Measurements from ENCODE around the gene CCDC14.
"Not testable (repeated sequence)": the region's sequence is repeated elsewhere in the genome, so short reads cannot be mapped to it uniquely, and the experiment has no call there.

The CCDC14 gene, protein sequence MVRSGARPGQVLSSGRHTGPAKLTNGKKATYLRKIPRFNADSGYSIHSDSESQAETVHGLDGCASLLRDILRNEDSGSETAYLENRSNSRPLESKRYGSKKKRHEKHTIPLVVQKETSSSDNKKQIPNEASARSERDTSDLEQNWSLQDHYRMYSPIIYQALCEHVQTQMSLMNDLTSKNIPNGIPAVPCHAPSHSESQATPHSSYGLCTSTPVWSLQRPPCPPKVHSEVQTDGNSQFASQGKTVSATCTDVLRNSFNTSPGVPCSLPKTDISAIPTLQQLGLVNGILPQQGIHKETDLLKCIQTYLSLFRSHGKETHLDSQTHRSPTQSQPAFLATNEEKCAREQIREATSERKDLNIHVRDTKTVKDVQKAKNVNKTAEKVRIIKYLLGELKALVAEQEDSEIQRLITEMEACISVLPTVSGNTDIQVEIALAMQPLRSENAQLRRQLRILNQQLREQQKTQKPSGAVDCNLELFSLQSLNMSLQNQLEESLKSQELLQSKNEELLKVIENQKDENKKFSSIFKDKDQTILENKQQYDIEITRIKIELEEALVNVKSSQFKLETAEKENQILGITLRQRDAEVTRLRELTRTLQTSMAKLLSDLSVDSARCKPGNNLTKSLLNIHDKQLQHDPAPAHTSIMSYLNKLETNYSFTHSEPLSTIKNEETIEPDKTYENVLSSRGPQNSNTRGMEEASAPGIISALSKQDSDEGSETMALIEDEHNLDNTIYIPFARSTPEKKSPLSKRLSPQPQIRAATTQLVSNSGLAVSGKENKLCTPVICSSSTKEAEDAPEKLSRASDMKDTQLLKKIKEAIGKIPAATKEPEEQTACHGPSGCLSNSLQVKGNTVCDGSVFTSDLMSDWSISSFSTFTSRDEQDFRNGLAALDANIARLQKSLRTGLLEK

DNA sequence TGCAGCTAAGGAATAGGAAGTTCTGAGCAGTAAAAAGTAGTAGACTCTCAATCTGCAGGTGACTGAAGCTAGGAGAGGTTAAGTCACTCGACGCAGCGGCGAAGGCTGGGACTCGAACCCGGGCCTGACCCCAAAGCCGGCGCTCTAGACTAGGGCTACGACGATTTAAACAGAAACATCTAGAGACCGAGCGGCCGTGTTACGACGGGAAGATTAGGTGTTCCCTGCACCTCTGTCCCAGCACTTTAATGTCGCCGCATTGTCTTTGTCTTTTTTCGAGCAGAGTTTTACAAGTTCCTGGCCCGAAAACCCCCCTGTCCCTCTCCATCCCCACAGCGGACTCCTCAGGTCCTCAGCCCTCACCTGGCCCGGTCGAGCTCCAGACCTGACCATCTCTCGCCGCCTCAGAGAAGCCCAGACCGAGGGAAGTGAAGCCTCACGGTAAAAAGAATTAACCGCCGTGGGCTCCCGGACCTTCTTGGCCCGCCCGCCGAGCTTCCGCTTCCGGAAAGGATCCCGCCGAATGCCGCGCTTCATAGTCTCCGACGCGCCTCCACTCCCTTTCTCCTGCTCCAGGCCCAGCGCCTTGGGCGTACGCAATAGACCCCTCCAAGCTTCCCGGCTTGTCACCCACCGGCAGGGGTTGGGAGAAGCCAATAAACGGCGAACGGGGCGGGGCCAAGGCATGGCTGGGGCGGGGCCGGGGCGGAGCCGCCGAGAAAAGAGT, at the start of gene CCDC14:
Gene CCDC14, minus strand, starts transcription at position 449 of the 727 bp plus-strand sequence. Its CDS starts 56 bp downstream, at position 393.
- DNase-seq = peak; percentile 90

DNA sequence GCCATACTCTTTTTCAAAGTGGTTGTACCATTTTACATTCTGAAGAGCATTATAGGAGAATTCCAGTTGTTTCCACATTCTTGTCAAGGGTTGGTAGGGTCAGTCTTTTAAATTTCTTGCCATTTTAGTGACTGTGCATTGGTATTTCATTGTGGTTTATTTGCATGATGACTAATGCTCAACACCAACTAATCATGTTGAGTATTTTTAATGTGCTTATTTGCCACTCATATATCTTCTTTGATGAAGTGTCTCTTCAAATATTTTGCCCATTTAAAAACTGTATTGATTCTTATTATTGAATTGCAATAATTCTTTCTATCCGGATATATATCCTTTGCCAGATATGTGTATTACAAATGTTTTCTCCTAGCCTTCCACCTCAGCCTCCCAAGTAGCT, 47.3 kb upstream of the CCDC14 start:
- DNase-seq = not testable (repeated sequence)

DNA sequence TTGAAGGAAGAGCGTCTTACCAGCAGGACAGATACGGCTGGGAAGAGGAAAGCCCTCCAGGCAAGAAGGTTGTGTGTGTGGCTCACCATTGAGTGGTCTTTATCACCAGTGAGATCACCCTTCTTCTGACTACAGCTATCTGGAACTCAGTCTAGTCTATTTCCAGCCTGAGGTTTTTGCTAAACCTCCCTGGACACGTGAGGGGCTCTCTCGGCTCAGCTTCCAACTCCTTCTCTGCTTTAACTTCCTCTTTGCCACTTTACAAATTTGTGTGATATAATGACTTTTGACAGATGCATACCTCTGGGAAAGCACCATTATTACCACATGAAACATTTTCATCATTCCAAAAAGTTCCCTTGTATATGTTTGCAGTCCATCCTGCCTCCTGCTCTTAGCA, 46.2 kb upstream of the CCDC14 start:
- no peak for DNase-seq

DNA sequence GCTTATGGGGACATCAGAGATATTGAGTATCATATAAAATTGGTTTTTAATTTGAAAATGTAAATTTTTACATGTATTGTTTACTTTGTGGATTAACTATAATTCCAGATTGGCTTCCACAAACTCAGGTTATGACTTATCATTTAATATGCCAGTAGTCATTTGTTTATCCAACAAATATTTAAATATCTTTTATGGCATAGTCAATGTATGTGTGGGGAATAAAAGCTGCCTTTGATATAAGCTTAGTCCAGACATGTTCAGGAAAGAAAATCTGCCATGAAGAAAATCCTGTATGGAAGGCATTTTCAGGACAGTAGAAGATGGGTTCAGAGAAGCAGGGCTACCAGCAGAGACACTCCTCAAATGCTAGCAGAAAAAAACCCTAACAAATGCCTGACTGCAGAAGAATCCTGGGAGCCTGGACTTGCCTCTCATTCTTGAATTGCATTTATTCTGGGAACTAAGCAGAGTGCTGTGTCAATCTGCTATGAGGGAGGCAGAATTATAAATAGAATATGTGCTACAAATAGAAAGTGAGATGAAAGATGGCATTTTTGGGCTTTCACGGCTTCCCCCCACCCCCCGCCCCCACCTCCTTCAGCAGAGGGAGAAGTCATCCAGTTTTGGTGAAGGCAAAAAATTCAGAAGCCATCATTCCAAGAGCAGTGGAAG, 41.5 kb upstream of the CCDC14 start:
- not testable (repeated sequence) for DNase-seq

DNA sequence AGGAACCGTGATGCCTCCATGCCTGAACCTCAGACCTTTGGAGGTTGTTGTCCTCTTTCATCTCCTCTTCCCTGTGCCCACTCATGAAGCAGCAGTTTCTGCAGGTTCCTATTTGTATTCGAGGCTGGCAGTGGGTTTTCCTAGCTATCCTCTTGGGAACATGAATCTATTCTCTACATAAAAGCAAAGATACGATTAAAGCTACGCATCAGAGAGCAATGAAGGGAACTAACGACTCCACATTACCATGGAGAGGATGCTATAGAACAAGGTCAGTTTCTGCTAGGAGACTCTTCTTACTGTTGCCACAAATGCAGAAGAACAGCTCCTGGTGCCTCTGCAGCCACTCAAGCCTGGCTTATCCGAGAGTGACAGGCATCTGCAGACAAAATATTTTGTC, 40.3 kb upstream of the CCDC14 start:
- DNase-seq = not testable (repeated sequence)

DNA sequence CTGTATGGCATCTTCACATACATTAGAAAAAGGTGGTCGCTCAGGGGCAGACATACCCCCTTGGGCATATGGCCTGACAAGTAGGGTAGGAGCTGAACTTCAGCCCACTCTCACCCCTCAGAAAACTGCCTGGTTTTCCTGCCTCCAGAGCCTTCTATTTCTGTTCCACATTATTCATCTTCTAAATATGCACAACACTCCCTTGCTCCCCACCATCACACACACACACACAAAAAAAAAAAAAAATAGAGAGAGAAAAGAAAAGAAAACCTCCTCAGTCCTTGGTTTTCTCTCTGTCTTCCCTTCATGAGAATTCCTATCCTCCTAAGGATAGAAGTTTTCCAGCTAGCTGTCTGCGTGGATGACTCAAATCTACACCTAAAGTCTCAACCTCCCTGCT, 36.5 kb upstream of the CCDC14 start:
- no peak for DNase-seq

DNA sequence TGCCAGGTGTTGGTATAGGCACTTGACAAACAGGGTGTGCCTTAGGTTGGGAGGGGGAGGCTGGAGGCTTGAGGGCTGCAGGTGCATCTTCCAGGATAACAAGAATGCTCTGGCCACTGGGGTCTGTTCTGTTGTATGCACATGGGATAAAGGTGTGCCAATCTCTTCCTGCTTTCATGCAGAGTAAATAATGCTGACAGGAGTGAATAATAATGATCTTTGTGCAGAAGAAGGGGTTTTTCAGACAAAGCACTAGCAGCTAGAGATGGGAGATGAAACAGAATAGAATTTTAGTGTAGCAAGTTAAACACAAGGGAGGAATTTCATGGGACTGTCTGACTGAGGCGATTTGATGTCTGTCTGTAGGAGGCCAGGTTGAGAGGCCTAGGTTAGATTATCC, 32.8 kb upstream of the CCDC14 start:
- DNase-seq = no peak

DNA sequence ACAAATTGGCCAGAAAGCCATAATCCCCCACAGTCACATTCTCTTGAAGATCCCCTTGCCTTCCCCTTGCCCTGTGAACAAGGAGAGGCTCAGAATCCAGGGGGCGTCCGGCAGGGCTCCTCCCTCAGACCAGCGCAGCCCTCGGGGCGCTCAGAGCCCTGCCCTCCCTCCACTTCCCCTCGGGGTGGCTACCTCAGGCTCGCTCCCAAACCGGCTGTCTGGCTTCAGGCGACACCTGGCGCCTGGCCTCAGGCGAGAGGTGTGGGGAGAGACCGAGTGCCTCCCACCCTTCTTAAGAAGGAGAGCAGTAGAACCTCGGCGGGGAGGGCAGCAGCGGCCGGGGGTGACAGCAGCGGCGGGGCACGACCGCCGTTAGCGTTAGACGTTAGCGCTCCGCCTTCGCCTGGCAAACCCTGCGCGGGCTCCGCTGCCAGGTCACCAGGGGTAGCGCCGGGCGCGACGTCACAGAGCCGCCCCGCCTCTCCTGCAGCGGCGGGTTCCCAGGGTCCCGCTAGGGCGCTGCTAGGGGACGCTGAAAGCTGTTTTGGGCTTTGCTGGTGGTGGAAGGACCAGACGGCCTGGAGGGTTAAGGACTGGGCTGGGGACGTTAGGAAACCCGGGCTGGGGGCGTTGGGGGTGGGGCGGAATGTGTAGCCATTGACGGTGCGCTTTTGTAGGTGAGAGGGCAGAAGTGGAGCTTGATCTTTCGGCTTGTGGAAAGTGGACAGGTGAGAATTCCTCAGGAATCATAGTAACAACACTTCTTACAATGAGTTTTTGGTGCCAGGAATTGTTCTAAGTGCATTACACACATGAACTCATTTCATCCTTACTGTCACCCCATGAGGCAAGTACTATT, 30.9 kb upstream of the CCDC14 start, which contains the start of gene ROPN1:
Gene ROPN1, minus strand, starts transcription at position 395 of the 859 bp plus-strand sequence. CDS start 11,643 bp downstream, outside the sequence.
- not testable (repeated sequence) for DNase-seq

DNA sequence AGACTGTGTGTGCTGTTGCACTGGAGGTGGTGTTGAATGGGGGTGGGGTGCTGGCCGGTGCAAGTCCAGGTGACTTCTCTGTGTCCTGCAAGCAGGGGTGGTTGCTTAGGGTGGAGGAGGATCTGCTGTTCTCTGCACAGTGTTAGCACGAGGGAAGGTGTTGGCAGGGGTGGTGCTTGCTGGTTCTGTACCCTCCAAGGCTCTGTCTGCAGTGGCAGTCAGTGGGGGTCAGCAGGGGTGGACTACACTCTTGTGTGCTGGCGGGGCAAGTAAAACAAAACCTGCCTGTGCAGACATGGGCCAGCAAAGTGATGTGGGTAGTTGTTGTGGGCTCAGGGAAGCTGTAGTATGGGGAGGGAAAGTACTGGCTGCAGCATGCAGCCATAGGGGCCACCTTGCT, 25.4 kb upstream of the CCDC14 start:
- no peak for DNase-seq

DNA sequence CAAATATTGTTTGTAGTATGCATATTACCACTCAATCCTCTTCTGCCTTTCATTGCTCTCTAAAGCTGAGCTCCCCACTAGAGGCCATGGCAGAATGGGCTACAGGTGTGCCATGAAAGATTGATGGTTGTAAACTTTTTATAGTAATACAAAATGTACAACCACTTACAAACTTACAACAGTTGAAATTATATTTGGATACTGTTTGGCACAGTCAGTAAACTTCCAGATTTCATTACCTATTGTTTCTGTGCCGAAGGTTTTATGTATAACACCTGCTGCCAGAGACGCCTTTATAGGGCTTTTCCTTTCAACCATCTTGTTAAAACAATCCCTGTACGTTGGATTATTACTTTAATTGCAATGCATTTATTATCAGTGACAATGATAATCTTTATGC, 23.9 kb upstream of the CCDC14 start:
- no peak for DNase-seq

DNA sequence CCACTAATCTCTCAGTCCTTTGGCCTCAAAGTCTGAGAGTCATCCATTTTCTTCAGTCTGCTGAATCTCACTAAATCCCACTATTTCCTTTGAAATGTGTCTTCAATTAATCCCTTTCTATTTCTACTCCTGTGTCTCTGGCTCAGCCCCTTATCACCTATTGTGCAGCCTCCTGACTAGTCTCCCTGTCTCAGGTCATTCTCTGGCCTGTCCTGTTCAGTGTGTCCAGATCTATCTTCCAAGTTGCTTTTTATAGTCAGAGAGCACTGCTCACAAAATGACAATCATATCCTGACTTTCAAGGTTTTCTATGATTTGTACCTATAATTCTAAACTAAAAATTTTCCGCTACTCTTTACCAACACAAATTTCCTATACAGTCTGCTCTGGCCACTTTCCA, 23.3 kb upstream of the CCDC14 start:
- DNase-seq = no peak

DNA sequence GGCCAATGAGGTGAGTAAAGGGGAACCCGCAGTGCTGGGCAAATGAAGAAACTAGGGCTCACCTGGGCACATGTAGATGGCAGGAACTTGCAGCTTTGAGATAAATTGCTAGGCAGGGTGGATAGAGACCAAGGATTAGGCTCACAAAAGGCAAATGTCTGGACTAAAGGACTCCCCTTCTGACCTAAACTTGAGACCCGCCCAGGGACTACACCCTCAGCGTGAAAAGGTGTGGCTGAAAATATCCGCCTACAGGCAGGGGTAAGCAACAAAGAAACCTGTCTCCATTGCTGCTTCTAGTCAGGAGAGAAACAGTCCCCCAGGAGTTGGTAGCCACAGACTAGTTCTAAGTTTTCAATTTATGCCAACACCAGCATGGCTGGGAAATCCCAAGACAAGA, 20.3 kb upstream of the CCDC14 start:
- DNase-seq = not testable (repeated sequence)

DNA sequence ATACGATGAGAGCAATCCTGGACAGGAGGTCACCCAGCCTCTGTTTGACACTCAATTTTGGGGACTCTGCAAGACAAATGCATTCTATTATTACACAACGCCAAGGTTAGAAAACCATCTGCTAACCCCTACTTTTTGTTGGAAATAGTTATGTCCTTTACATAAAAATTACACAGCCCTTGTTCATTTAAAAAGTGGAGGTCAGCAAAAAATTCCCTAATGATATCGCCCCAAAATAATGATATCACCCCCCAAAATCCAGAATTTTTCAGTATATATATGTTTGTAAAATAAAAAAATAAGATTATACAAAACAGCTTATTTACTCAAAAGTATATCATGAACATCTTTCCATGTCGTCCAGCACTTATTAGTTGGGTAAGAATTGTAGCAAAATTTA, 19.5 kb upstream of the CCDC14 start:
- no peak for DNase-seq

DNA sequence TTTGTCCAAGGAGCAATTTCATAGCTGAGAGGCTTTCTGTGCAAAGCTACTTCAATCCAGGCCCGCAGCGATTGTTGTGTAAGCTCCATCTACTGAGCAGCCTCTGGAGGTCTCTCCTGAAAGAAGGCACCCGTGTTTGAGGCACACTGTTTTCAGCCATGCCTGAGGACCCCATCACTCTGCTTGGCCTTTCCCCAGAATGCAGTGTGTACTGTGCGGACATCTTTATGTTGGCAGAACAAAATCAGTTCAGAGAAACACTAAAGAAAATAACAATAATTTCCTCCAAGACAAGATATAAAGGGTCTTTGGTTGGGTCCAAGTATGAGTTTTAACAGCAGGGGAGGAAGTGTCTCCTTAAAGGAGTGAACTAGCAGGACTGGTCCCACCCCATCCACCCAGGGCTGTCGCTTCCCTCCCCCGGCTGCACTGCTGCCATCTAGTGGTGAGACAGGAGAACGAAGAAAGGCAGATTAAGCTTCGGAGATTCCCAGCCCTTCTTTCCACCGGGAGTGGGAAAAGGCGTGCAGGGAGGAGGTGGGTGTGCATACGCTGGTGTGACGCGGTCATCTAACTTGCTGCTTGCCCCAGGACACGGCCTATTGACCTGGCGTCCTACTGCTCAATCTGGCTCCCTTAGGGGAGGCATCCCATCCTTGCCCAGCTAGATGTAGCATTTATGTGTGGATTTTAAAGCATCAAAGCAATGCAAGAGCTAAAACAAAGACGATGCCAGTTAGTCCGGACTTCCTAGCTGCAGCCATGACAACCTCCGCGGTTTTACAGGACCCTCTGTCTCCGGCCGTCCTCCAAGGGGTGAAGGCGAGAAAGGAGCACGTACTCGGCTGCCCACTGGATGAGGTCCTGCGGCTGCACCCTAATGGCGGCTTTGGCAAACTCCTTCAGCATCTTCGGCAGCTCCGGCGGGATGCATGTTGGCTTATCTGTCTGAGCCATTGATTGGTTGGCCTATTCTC, 18.8 kb upstream of the CCDC14 start:
- DNase-seq = peak; percentile 14

DNA sequence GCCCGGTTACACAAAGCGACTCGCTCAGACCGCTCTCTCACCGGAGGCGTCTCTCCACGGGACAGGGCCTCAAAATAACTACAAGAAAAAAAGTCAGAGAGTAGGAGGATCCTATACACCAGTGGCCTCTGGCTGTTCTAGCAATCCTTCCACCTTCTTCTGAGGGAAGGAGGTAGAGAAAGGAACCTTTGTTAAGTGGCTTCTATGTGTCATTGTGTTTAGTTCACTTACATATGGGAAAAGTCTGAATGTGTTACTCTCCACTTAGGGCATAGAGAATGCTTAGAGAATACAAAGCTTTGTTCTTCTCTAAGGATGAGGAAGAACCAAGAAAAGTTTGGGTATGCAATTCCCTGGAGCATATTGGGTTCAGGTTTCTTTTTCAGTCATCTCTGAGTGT, 15.9 kb upstream of the CCDC14 start:
- not testable (repeated sequence) for DNase-seq

DNA sequence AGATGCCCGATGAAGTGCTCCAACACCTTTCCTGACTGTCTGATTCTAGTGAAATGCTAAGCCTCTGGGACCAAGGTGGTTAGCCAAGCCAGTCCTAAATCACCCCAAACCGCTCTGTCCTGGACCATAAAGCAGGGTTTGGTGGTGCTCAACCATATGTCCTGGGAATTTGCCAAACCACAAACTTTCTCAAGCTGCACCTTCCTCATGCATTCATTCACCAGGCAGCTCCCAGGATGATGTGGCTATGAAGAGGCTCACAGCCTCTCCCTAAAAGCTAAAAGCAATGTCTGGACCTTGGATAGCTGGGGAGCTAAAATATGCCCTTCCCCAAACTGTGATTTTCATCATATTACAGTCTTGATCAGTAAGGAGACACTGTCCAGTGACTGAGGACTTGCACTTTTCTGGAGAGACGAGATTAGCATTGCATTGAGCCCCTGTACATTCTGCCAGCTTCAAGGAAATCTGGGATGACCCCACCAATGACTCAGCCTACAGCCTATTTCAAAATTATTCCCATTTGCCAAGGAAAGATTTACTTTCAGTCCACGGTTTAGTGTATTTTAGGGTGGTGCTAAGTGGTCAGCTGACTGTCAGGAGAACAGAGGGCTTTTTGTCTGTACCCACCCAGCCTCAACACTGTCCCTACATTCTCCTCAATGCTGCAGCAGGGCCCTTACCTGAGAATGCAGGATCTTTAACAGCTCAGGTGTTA, 15.3 kb upstream of the CCDC14 start:
- DNase-seq = not testable (repeated sequence)

DNA sequence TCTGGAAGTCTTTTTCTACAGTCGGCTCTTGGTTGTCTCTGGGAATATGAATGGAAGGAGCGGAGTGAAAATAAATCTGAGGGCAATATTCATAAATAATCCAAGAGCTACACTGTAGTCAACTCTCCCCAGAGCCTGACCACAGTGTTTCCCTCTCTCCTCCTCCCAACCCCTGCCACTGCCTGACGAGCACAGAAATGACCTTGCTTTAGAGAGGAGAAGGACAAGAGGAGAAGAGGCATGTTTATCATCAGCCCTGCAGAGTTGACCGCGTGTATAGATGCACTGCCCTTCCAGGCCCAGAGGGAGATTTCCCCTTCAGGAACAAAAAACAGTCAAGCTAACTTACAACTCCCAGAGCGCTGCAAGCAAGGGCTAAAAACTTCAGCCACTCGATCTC, 14.0 kb upstream of the CCDC14 start:
- DNase-seq = not testable (repeated sequence)

DNA sequence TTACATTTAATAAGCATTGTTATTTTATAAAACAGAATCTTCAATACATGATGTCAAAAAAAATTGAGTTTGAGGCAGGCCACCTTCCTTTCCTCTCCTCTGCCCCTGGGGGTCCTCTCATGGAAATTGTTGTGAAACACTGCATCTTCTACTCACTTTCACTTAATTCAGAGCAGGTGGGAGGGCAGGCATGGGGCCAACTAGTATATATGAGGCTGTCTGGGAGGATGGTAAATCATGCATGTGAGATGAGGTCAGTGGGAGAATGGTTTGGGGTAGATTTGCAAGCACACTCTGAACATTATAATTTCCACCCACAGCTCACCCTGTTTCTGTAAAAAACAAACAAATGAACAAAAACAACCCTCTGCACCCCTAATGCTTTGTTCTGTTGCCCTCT, 10.4 kb upstream of the CCDC14 start:
- no peak for DNase-seq

DNA sequence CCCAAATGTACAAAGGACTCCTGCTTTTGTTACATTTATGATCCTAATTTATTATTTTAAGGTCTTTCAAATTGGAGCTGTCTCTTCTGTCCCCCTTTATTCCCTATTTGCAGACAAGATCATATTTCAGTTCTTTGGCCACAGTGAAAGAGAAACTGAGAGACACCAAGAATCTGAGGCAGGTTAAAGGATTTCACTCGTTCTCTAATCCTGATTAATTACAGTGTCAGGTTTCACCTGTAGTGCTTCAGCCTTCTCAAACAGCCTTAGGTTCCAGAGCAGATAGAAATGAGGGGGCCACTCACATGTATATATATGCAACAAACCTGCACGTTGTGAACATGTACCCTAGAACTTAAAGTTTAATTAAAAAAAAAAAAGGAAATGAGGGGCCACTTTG, 6.2 kb upstream of the CCDC14 start:
- not testable (repeated sequence) for DNase-seq

All from NCI-H774 (cell line).